Aorta (tissue), 5 donors: ENCODE results near the gene SNORC. TPM values are rescaled to one million over a fixed set of nuclear protein-coding genes. Genes with fewer than 3 reads are reported as not detected.
"Not testable (repeated sequence)": the region's sequence is repeated elsewhere in the genome, so short reads cannot be mapped to it uniquely, and the experiment has no call there.

ENCODE experiments used
- ATAC-seq: fragments of 200-7000 bp; cut with Tn5 transposase; one replicate; pipeline ENCODE4 v1.9.1; 2022; ENCODE audit warnings: moderate library complexity; ENCODE audit not compliant: low FRiP score
- DNase-seq, 2 donors: peaks; one replicate each; pipeline ENCODE4 v3.0.0-alpha.2; 2020
- H3K27ac ChIP-seq, 2 donors: one replicate each; pipeline ENCODE4 v1.5.1; 2013; ENCODE audit warnings: low read length in 2 of 2, mild to moderate bottlenecking in 2 of 2, moderate library complexity in 2 of 2, control low read depth in 1 of 2, inconsistent platforms in 1 of 2, low read depth in 1 of 2
- H3K27me3 ChIP-seq, 2 donors: one replicate each; pipeline ENCODE4 v1.6.1; 2013; ENCODE audit warnings: control low read depth in 1 of 2, low read length in 1 of 2, mild to moderate bottlenecking in 1 of 2, moderate library complexity in 1 of 2; ENCODE audit not compliant: insufficient read depth in 2 of 2, control insufficient read depth in 1 of 2
- H3K36me3 ChIP-seq, 2 donors: one replicate each; pipeline ENCODE4 v1.6.1; 2013; ENCODE audit warnings: control low read depth in 1 of 2, low read length in 1 of 2, mild to moderate bottlenecking in 1 of 2; ENCODE audit not compliant: insufficient read depth in 2 of 2, control insufficient read depth in 1 of 2
- H3K4me1 ChIP-seq, 2 donors: one replicate each; pipeline ENCODE4 v1.6.1; 2013; ENCODE audit warnings: low read length in 2 of 2, control low read depth in 1 of 2, mild to moderate bottlenecking in 1 of 2, moderate library complexity in 1 of 2; ENCODE audit not compliant: insufficient read depth in 2 of 2, control insufficient read depth in 1 of 2
- H3K4me3 ChIP-seq, 2 donors: one replicate each; pipeline ENCODE4 v1.5.1; 2013; ENCODE audit warnings: low read length in 2 of 2, control low read depth in 1 of 2, mild to moderate bottlenecking in 1 of 2
- H3K9me3 ChIP-seq: one replicate; pipeline ENCODE4 v1.6.1; 2013; ENCODE audit warnings: mild to moderate bottlenecking, low read length; ENCODE audit not compliant: control insufficient read depth
- WGBS, 2 donors: extraction: QIAGEN DNeasy Blood & Tissue Kit; methylation state at CpG; one replicate each; pipeline ENCODE4 v1.1.7; 2013; 5-methylcytosine and 5-hydroxymethylcytosine counted together
- intact Hi-C, 2 donors: fragments of 100-400 bp; cut with DNase I; formaldehyde crosslinking; loops; one replicate each; pipeline versions ENCODE4 v1.14.2 to v1.15.0; 2022
- polyA plus RNA-seq, 2 donors: library from polyadenylated mRNA; stranded (reverse); fragments of 200-250 nt; gene quantifications; one replicate each; pipeline ENCODE4 v1.2.3, GENCODE V29; 2013
- total RNA-seq, 2 donors: library from RNA; stranded (reverse); fragmentation: NEBNext Ultra II Directional; extraction: Animal tissue kit (Norgen Biotek cat#: 25700); gene quantifications; one replicate each; pipeline ENCODE4 v1.2.1, GENCODE V29; 2021
- donor health status: healthy with polysubstance abuse.
- donor health status: Bipolar disorder and iron deficiency.
- donor health status: DM: no; HTN: no; CAD: no.
- donor health status: DM: no; HTN: no; CAD: no.
- donor health status: DM: yes; HTN: yes; CAD: no.

Gene SNORC
- total and polyA plus RNA-seq, 4 donors = 1.7 to 5.1 (median 2.5) TPM; not detected in 1

DNA sequence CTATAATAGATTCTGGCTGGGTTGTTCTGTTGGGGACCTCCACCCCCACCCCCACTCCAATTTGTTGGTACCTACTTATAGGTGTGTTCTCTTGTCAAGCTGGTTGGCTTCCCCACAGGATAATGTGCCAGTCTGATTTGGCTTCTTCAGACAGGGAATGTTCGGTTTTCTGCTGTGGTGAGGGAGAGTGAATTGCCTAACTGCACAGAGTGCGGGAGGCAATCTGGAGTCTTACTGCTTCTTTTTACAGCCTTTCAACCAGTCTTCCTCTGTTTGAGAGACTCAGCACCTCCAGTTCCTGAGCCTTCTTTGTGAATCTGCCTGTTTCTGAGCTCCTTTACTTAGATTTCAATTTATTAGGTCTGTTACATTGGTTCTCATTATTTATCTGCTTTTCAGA, 27.4 kb upstream of the SNORC start:
- no peaks in the 10 kb centered on the region for H3K9me3 ChIP-seq
- peaks cover 11 to 13% of the 10 kb centered on the region in 2 donors for H3K36me3 ChIP-seq
- intact Hi-C loops = no loop called here

DNA sequence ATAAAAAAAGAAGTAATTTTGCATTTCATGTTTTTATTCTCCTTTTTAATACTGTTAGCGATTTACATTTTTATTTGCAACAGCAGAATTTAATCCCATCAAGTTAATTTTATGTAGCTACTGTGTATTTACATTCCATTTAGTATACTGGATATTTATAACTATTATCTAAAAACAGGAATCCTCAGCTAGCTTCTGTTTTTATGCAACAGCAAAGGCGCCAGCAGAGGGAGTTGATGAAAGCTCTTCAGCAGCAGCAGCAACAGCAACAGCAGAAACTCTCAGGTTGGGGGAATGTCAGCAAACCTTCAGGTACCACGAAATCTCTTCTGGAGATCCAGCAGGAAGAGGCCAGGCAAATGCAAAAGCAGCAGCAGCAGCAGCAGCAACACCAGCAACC, 26.2 kb upstream of the SNORC start:
- ATAC-seq (no peak), DNase-seq (no peak)
- peaks cover 11 to 13% of the 10 kb centered on the region in 2 donors for H3K36me3 ChIP-seq
- intact Hi-C loops = no loop called here
- no peak overlapping the region for H3K4me3 ChIP-seq
- no peaks in the 10 kb centered on the region for H3K4me1 ChIP-seq
- no peaks in the 10 kb centered on the region for H3K9me3 ChIP-seq
- no peaks in the 10 kb centered on the region for H3K27me3 ChIP-seq
- H3K27ac ChIP-seq = no peak overlapping the region
- WGBS, 2 donors = 84 to 85% methylated on average over 3 of the region's 3 CpGs

More for the DNA sequence above, 27.4 kb upstream of the SNORC start:
- peaks cover 0 to 4% of the 10 kb centered on the region in 2 donors for H3K4me1 ChIP-seq
- no peak overlapping the region for H3K4me3 ChIP-seq
- no peaks in the 10 kb centered on the region for H3K27me3 ChIP-seq
- ATAC-seq = no peak
- WGBS, 2 donors = 43 to 63% methylated on average over 2 of the region's 2 CpGs
- DNase-seq = no peak
- H3K27ac ChIP-seq = no peak overlapping the region

DNA sequence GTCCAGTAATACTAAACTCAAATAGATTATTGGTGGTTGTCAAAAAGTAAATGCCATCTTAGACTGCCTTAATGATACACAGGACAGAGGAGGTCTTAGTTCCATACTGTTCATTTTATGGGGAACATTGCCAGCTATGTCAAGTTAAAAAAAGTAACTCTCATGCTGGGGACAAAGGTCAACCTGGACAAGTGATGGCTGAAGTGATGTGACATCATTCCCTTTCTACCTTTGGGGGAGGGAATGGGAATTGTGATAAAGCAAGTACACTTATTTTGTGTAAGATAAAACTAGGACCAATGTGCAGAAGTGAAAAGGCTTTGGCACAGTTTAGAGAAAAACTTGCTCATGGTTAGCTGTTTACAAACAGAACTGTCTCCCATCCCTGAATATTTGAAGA, 24.0 kb upstream of the SNORC start:
- H3K36me3 ChIP-seq = peaks cover 14 to 16% of the 10 kb centered on the region in 2 donors
- H3K27ac ChIP-seq = no peak overlapping the region
- H3K9me3 ChIP-seq = no peaks in the 10 kb centered on the region
- no peaks in the 10 kb centered on the region for H3K4me1 ChIP-seq
- intact Hi-C loops = no loop called here
- ATAC-seq = no peak
- DNase-seq = no peak
- no peak overlapping the region for H3K4me3 ChIP-seq
- H3K27me3 ChIP-seq = no peaks in the 10 kb centered on the region

DNA sequence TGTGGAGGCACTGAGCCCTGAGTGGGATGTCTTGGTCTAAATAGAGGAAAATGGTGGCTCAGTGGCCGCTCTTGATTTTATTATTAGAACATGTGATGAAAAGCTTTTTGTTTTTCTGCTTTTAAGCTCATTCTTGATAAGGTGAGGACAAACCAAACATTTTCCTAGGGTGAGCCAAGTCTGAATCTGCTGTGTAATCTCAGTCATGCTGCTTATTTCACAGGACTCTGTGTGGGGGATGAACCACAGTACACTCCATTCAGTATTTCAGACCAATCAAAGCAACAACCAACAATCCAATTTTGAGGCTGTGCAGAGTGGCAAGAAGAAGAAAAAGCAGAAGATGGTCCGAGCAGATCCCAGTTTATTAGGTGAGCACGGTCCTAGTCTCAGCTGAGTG, 20.0 kb upstream of the SNORC start:
- intact Hi-C loops = loop anchor here in 1 of 2 donors (5.0 kb wide), 2 partner anchors 202 to 402 kb away; partner anchors contain the start of gene ATG16L1
- no peaks in the 10 kb centered on the region for H3K4me1 ChIP-seq
- no peaks in the 10 kb centered on the region for H3K9me3 ChIP-seq
- no peak overlapping the region for H3K27ac ChIP-seq
- DNase-seq (no peak), ATAC-seq (no peak)
- H3K27me3 ChIP-seq = no peaks in the 10 kb centered on the region
- 75 to 78% methylated on average over 3 of the region's 3 CpGs for WGBS, 2 donors
- H3K36me3 ChIP-seq = peaks cover 7 to 9% of the 10 kb centered on the region in 2 donors
- H3K4me3 ChIP-seq = no peak overlapping the region

DNA sequence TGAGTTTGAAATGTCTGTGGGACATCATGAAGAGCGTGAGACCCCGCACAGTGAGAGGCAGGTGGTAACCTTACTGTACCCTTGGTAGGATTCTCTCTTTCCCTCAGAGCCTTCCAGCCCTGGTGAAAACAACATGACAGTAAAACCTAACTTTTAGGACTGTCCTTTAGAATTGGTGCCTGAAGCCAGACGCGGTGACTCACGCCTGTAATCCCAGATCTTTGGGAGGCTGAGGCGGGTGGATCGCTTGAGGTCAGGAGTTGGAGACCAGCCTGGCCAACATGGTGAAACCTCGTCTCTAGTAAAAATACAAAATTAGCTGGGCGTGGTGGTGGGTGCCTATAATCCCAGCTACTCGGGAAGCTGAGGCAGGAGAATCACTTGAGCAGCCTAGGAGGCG, 18.0 kb upstream of the SNORC start:
- H3K36me3 ChIP-seq = peaks cover 5 to 10% of the 10 kb centered on the region in 2 donors
- not testable (repeated sequence) for ATAC-seq, H3K4me1 ChIP-seq, H3K4me3 ChIP-seq, DNase-seq, H3K27me3 ChIP-seq, H3K9me3 ChIP-seq, H3K27ac ChIP-seq
- intact Hi-C loops = loop anchor here (2.0 to 5.0 kb wide), 4 partner anchors 200 to 400 kb away; partner anchors contain the start of gene ATG16L1 (in 2 of the 2)
- 88 to 90% methylated on average over 11 of the region's 11 CpGs for WGBS, 2 donors

DNA sequence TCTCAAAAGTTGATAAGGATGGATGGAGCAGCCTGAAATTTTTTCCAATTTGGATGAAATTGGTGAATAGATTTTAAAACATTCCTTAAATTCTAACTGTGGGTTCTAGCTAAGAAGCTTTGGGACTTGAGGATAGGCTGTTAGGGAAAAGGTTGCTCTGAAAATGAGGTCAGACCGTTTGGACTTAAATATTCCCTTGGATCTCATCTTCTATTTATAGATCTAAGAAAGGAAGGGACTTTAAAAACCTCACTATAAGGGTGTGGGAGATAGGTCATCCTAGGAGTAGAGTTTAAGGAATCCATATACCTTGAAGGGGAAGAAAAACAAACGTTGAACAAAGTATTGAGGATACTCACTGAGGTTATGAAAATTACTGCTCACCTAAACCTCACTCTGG, 17.4 kb upstream of the SNORC start:
- intact Hi-C loops = loop anchor here (2.0 to 5.0 kb wide), 4 partner anchors 200 to 400 kb away; partner anchors contain the start of gene ATG16L1 (in 2 of the 2)
- Histone ChIP-seq H3K27ac (no peak overlapping the region), H3K9me3 (no peaks in the 10 kb centered on the region), H3K4me1 (no peaks in the 10 kb centered on the region), H3K27me3 (no peaks in the 10 kb centered on the region), H3K36me3 (peaks cover 5 to 9% of the 10 kb centered on the region in 2 donors), H3K4me3 (no peak overlapping the region)
- no peak for ATAC-seq
- no peak for DNase-seq
- WGBS, 2 donors = 33 to 34% methylated on average over 2 of the region's 2 CpGs

DNA sequence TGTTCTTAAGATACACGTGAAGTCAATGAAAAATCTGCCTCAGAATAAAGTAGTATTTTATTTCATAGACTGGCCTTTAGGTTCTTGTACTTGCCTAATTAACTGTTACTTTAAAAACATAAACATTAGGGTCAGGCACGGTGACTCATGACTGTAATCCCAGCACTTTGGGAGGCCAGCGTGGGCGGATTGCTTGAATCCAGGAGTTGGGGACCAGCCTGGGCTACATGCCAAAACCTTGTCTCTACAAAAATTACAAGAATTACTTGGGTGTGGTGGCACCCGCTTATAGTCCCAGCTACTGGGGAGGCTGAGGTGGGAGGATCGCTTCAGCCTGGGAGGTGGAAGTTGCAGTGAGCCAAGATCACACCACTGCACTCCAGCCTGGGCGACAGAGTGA, 16.0 kb upstream of the SNORC start:
- ATAC-seq = no peak
- no peaks in the 10 kb centered on the region for H3K9me3 ChIP-seq

DNA sequence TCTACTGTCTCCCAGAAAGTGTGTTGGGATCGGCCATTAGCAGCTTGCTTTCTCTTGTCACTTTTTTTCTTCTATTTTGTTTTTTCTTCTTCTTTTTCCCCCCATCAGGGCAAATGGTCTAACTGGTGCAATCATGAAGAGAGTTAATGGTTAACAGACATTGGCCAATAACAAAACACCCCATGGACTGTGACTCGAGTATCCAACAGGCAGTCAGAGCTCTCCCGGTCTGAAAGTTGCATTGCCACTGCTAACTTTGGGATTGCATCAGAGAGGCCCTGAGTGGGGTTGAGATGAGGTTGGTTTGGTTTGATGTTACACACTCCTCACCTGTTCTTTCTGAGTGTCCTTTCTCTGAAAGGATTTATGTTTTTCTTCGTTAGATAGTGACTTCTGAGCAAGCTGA, 12.9 kb upstream of the SNORC start:
- intact Hi-C loops = no loop called here
- ATAC-seq (no peak), DNase-seq (no peak)
- WGBS, 2 donors = 71 to 77% methylated on average over 4 of the region's 4 CpGs
- no peaks in the 10 kb centered on the region for H3K9me3 ChIP-seq
- H3K4me1 ChIP-seq = no peaks in the 10 kb centered on the region
- no peak overlapping the region for H3K4me3 ChIP-seq
- H3K27ac ChIP-seq = no peak overlapping the region
- H3K27me3 ChIP-seq = no peaks in the 10 kb centered on the region
- peaks cover 2 to 9% of the 10 kb centered on the region in 2 donors for H3K36me3 ChIP-seq

More for the DNA sequence above, 16.0 kb upstream of the SNORC start:
- no peak overlapping the region for H3K27ac ChIP-seq
- H3K4me1 ChIP-seq = no peaks in the 10 kb centered on the region
- intact Hi-C loops = loop anchor here in 1 of 2 donors (5.0 kb wide), 2 partner anchors 198 to 398 kb away; partner anchors contain the start of gene ATG16L1
- H3K4me3 ChIP-seq = no peak overlapping the region
- WGBS, 2 donors = 49 to 60% methylated on average over 7 of the region's 7 CpGs
- no peaks in the 10 kb centered on the region for H3K27me3 ChIP-seq
- DNase-seq = no peak
- peaks cover 5 to 15% of the 10 kb centered on the region in 2 donors for H3K36me3 ChIP-seq

DNA sequence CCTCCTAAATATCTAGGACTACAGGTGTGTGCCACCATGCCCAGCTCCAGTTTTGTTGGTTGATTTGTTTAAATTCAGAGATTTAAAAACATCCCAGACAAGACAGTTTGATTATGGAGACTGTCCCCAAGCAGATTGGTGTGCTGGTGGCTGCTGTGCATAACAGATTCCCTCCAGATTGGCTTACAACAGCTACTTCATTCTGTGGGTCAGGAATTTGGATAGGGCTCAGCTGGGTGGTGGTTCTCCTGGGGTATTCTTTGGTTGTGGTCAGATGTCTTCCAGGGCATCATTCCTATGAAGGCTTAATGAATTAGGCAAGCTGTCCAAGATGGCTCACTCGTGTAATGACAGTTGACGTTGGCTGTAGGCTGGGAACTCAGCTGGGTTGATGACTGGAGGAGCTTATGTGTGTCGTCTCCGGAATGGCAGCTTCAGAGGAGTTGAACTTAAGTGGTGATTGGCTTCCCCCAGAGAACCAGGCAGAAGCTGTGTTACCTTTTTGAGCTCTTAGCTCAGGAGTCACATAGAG, 10.6 kb upstream of the SNORC start:
- DNase-seq = no peak
- 78 to 86% methylated on average over 4 of the region's 4 CpGs for WGBS, 2 donors
- no peaks in the 10 kb centered on the region for H3K27me3 ChIP-seq
- no peaks in the 10 kb centered on the region for H3K9me3 ChIP-seq
- H3K36me3 ChIP-seq = peaks cover 2 to 9% of the 10 kb centered on the region in 2 donors
- intact Hi-C loops = no loop called here
- H3K4me1 ChIP-seq = no peaks in the 10 kb centered on the region
- no peak overlapping the region for H3K27ac ChIP-seq
- no peak for ATAC-seq
- no peak overlapping the region for H3K4me3 ChIP-seq
